K562 (cell line): ENCODE results near the gene PDGFA. TPM values are rescaled to one million over a fixed set of nuclear protein-coding genes. Genes with fewer than 3 reads are reported as not detected.

Experiments
- ATAC-seq: fragments of 200-7000 bp; cut with Tn5 transposase; 3 replicates; pipeline ENCODE4 v1.9.1; 2020; ENCODE audit warnings: moderate library complexity
- BruUV-seq: library from RNA; stranded (reverse); fragments of 400-500 nt; replicated peaks from 2 replicates; lab custom pipeline; 2021; lab: Mats Ljungman, UMichigan
- CTCF ChIA-PET: fragments of 300-600 bp; formaldehyde crosslinking; extraction: SDS; loops from one replicate; lab custom pipeline; 2021; ENCODE audit warnings: low intra/inter-chr PET ratio; lab: Yijun Ruan, JAX
- POLR2A ChIA-PET: fragments of 300-600, 350-650 bp; sonication (Branson Sonifier 250); formaldehyde crosslinking; extraction: SDS; loops from one replicate; lab custom pipeline; 2021; ENCODE audit warnings: antibody characterized with exemption, inconsistent platforms; lab: Yijun Ruan, JAX
- DNase-seq, 4 experiments: peaks; one replicate each; pipeline versions ENCODE4 v3.0.0 to v3.0.0-alpha.2; 2011 to 2018; ENCODE audit warnings: low spot score in 3 of 4, mixed read lengths in 3 of 4; ENCODE audit errors: extremely low read depth in 1 of 4
- FAIRE-seq: peaks from 2 replicates; lab custom pipeline; 2011; peaks lifted over from hg19 to GRCh38; lab: Jason Lieb, UNC
- H2AFZ ChIP-seq: 2 replicates; pipeline ENCODE4 v1.6.0; 2011; ENCODE audit warnings: low read depth, low read length, control low read depth, inconsistent platforms
- H3K27ac ChIP-seq: fragments of 200-600 bp; 3 replicates; pipeline ENCODE4 v1.8.0; 2011; ENCODE audit warnings: low read depth, mild to moderate bottlenecking, control low read depth, inconsistent platforms, low read length, moderate library complexity, mixed read lengths; ENCODE audit errors: extremely low read depth
- H3K27me3 ChIP-seq, 2 experiments: fragments of 300-600 bp in 1 of 2; 2 replicates in 1 of 2; 3 replicates in 1 of 2; pipeline versions ENCODE4 v1.6.0 to v1.8.0; 2011; ENCODE audit warnings: inconsistent platforms in 2 of 2, low read length in 2 of 2, mild to moderate bottlenecking in 1 of 2, mixed read lengths in 1 of 2, moderate library complexity in 1 of 2; ENCODE audit not compliant: control insufficient read depth in 2 of 2, insufficient read depth in 2 of 2
- H3K36me3 ChIP-seq: fragments of 300-600 bp; 3 replicates; pipeline ENCODE4 v1.8.0; 2011; ENCODE audit warnings: mild to moderate bottlenecking, low read length, inconsistent platforms; ENCODE audit not compliant: control insufficient read depth, insufficient read depth
- H3K4me1 ChIP-seq, 2 experiments: fragments of 200-600 bp in 1 of 2; replicated peaks in 1 of 2; 2 replicates in 1 of 2; 3 replicates in 1 of 2; pipeline versions ENCODE4 v1.5.1 to v1.8.0; 2011; ENCODE audit warnings: inconsistent platforms in 2 of 2, low read length in 2 of 2, mild to moderate bottlenecking in 1 of 2, mixed read lengths in 1 of 2, moderate library complexity in 1 of 2; ENCODE audit not compliant: control insufficient read depth in 2 of 2, insufficient read depth in 2 of 2
- H3K4me2 ChIP-seq: 2 replicates; pipeline ENCODE4 v1.6.1; 2011; ENCODE audit warnings: low read length, control low read depth, inconsistent platforms, mixed read lengths; ENCODE audit not compliant: insufficient read depth
- H3K4me3 ChIP-seq: fragments of 200-600 bp; sonication (generic), shearing (Covaris generic); 2 replicates; pipeline ENCODE4 v1.5.1; 2016; ENCODE audit warnings: control low read depth, inconsistent platforms
- H3K79me2 ChIP-seq: fragments of 200-600 bp; 3 replicates; pipeline ENCODE4 v1.8.0; 2011; ENCODE audit warnings: low read length, inconsistent platforms; ENCODE audit not compliant: control insufficient read depth, insufficient read depth
- H3K9ac ChIP-seq, 2 experiments: 2 replicates each; pipeline versions ENCODE4 v1.6.0 to v1.6.1; 2011; ENCODE audit warnings: low read depth in 2 of 2, low read length in 2 of 2, control low read depth in 1 of 2, inconsistent platforms in 1 of 2, mild to moderate bottlenecking in 1 of 2, mixed read lengths in 1 of 2; ENCODE audit not compliant: insufficient read depth in 1 of 2
- H3K9me1 ChIP-seq: one replicate; pipeline ENCODE4 v1.6.0; 2011; ENCODE audit warnings: inconsistent platforms, mild to moderate bottlenecking, low read length, moderate library complexity; ENCODE audit not compliant: control insufficient read depth, insufficient read depth
- H3K9me3 ChIP-seq: replicated peaks from 2 replicates; pipeline ENCODE4 v1.5.1; 2011; ENCODE audit warnings: low read depth, low read length, inconsistent platforms; ENCODE audit not compliant: control insufficient read depth, insufficient read depth
- H4K20me1 ChIP-seq: replicated peaks from 2 replicates; pipeline ENCODE4 v1.6.1; 2011; ENCODE audit warnings: low read length, inconsistent platforms, mixed read lengths; ENCODE audit not compliant: control insufficient read depth, insufficient read depth
- POLR2G ChIP-seq: fragments of 200-400 bp; formaldehyde crosslinking; IDR thresholded peaks from 2 replicates; pipeline ENCODE4 v1.6.1; 2017; ENCODE audit warnings: low read depth, mild to moderate bottlenecking, antibody characterized with exemption, low read length, moderate library complexity
- ZC3H11A ChIP-seq: IDR thresholded peaks from 2 replicates; pipeline ENCODE4 v1.6.1; 2012; ENCODE audit warnings: low read depth, low read length, improper control_type of control experiment
- WGBS: fragments of 100-300 bp; shearing (Covaris generic); methylation state at CpG from one replicate; pipeline ENCODE4 v1.1.6; 2016; ENCODE audit warnings: low coverage, mixed read lengths; ENCODE audit not compliant: insufficient coverage; ENCODE audit errors: missing lambda C conversion rate; 5-methylcytosine and 5-hydroxymethylcytosine counted together
- in situ Hi-C: fragments of 300-500 bp; cut with MboI; formaldehyde crosslinking; loops from 4 replicates; pipeline ENCODE4 v1.15.0; 2018; ENCODE audit warnings: inconsistent platforms, mixed read lengths
- intact Hi-C: fragments of 100-400 bp; cut with micrococcal nuclease; formaldehyde crosslinking; loops from 2 replicates; pipeline ENCODE4 v1.14.2; 2022
- polyA plus RNA-seq, 8 experiments: library from polyadenylated mRNA; depleted of rRNA in 4 of 8; stranded (reverse) in 5 of 8; unstranded in 3 of 8; fragments of >200 nt; fragmentation: Nextera tagmentation in 2 of 8; fragmentation: Illumina TruSeq in 1 of 8; extraction: Ambion mirVana in 2 of 8; extraction: Trizol in 1 of 8; gene quantifications; 2 replicates each; pipeline versions ENCODE4 v1.2.1 to v1.2.3, GENCODE V29; 2011 to 2014; ENCODE audit warnings: inconsistent platforms in 1 of 8, missing spikeins in 1 of 8
- total RNA-seq, 7 experiments: library from RNA; depleted of rRNA in 6 of 7; stranded (reverse); fragments of >200 nt in 6 of 7; fragmentation: Illumina TruSeq in 2 of 7; extraction: Trizol in 2 of 7; gene quantifications; 2 replicates each; pipeline versions ENCODE4 v1.2.1 to v1.2.3, GENCODE V29; 2011 to 2021; ENCODE audit warnings: low replicate concordance in 1 of 7

Gene PDGFA
- total and polyA plus RNA-seq, 9 of the 15 experiments (the other 6 are each of a cell fraction or from before 2014, with no cell fraction given): 2.5 to 10.2 (median 4.6) TPM

GRCh38 chr7:457814-458510, 61.7 kb downstream of the PDGFA start:
- ChIA-PET POLR2A (interaction anchor here (0.7 kb wide), 1 partner anchor 72 kb away, joined by 3 read pairs; no protein-coding TSS in a partner anchor), CTCF (no interaction called here)
- TF ChIP-seq POLR2G: peak; percentile 19; the same call in 1 of the 2 replicates
- no peak for TF ChIP-seq ZC3H11A
- Histone ChIP-seq H3K4me1 (peaks cover 8 to 62% of the 10 kb centered on the region in 2 experiments; a peak in 4 of 5 replicates), H3K9me3 (no peaks in the 10 kb centered on the region), H3K4me3 (no peak overlapping the region), H2AFZ (no peak overlapping the region), H3K79me2 (no peaks in the 10 kb centered on the region), H3K9ac (peak overlapping the region in 1 of 2 experiments; percentile 58; a peak in 2 of 4 replicates), H3K36me3 (no peaks in the 10 kb centered on the region), H3K9me1 (no peaks in the 10 kb centered on the region), H3K4me2 (no peak overlapping the region), H4K20me1 (no peaks in the 10 kb centered on the region), H3K27ac (no peak overlapping the region), H3K27me3 (peaks cover 0 to 19% of the 10 kb centered on the region in 2 experiments; a peak in 3 of 5 replicates)
- intact Hi-C loops (no loop called here), in situ Hi-C loops (no loop called here)
- FAIRE-seq: no peak
- DNase-seq: no peak
- WGBS: 28% methylated on average over 23 of the region's 30 CpGs
- ATAC-seq: no peak; the same call in 2 of the 3 replicates
- BruUV-seq: no TSS peak
